Fibroblast of villous mesenchyme (primary cell): ENCODE data around the gene LCN10. TPM values are rescaled to one million over a fixed set of nuclear protein-coding genes. Genes with fewer than 3 reads are reported as not detected.

Source experiments
- DNase-seq: peaks from one replicate; pipeline ENCODE4 v3.0.0-alpha.2; 2010; ENCODE audit warnings: low read depth
- H3K4me3 ChIP-seq: 2 replicates; pipeline ENCODE4 v1.5.1; 2011; ENCODE audit warnings: low read depth, mild to moderate bottlenecking, low read length
- total RNA-seq: library from RNA; depleted of rRNA; stranded (reverse); fragments of >200 nt; gene quantifications from 2 replicates; pipeline ENCODE4 v1.2.3, GENCODE V29; 2012
- TF ChIP-seq, protein P1 (sequence below): IDR thresholded peaks from 2 replicates; pipeline ENCODE4 v1.5.1; 2012; ENCODE audit warnings: low read depth, mild to moderate bottlenecking, low read length; ENCODE audit not compliant: insufficient read depth

The LCN10 gene
- total RNA-seq, 1 donor = under 0.01 TPM

- DNase-seq = no peak
- TF ChIP-seq, protein P1, sequence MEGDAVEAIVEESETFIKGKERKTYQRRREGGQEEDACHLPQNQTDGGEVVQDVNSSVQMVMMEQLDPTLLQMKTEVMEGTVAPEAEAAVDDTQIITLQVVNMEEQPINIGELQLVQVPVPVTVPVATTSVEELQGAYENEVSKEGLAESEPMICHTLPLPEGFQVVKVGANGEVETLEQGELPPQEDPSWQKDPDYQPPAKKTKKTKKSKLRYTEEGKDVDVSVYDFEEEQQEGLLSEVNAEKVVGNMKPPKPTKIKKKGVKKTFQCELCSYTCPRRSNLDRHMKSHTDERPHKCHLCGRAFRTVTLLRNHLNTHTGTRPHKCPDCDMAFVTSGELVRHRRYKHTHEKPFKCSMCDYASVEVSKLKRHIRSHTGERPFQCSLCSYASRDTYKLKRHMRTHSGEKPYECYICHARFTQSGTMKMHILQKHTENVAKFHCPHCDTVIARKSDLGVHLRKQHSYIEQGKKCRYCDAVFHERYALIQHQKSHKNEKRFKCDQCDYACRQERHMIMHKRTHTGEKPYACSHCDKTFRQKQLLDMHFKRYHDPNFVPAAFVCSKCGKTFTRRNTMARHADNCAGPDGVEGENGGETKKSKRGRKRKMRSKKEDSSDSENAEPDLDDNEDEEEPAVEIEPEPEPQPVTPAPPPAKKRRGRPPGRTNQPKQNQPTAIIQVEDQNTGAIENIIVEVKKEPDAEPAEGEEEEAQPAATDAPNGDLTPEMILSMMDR = no peak
These were observed 6.8 kb downstream of the LCN10 start for GRCh38 chr9:136735812-136736480.

GRCh38 chr9:136734837-136735496 is 7.8 kb downstream of the LCN10 start:
- no peak overlapping the region for H3K4me3 ChIP-seq
- TF ChIP-seq, protein P1 = no peak
- DNase-seq = no peak

More at GRCh38 chr9:136735812-136736480, 6.8 kb downstream of the LCN10 start:
- H3K4me3 ChIP-seq = no peak overlapping the region

DNA sequence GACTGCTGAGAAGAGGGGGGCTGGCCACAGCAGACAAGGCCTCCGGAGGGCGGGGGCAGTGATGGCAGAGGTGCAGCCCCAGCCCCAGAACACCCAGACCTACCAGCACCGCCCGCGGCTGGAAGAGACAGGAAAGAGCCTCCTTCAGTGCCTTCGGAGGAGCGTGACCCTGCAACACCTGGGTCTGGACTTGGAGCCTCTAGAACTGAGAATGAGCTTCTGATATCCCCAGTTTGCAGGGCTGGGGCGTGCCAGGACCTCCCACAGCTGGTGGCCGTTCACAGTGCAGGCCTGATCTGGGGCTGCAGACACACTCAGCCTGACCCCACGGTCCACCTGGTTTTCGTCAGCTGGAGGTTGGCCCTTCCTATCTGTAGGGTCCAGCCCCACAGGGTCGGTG is 9.1 kb downstream of the LCN10 start:
- no peak for DNase-seq
- H3K4me3 ChIP-seq = no peak overlapping the region
- TF ChIP-seq, protein P1 = no peak

DNA sequence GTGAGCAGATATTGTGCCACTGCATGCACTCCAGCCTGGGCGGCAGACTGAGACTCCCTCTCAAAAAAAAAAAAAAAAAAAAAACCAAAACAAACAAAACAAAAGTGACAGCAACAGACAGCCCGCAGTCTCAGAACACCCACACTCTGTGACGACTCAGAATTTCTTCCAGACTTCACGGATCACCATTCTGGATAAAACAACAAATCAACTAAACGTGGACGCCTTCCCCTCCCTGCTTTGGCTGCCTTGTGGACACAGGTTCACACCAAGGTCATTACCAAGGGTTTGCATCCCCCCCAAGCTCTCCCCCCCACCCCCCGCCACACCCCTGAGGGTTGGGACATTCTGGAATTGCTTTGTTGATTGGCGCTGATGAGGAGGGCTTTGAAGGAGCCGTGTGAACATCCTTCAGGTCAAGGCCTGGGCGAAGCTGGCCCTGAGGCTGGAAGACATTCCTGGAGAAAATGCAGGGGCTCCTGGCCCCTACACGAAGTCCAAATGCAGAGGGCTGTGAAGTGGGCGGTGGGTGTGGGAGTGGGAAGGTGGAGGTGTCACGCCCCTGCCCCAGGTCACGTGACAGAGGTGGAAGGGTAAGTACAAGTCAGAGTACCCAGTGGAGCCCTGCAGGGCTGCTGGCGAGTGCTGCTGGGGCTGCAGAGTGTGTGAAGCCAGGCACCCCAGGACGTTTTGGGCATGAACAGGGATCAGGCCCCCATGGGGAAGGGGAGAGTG is 10.1 kb downstream of the LCN10 start:
- TF ChIP-seq, protein P1 = no peak
- no peak overlapping the region for H3K4me3 ChIP-seq
- DNase-seq = no peak

DNA sequence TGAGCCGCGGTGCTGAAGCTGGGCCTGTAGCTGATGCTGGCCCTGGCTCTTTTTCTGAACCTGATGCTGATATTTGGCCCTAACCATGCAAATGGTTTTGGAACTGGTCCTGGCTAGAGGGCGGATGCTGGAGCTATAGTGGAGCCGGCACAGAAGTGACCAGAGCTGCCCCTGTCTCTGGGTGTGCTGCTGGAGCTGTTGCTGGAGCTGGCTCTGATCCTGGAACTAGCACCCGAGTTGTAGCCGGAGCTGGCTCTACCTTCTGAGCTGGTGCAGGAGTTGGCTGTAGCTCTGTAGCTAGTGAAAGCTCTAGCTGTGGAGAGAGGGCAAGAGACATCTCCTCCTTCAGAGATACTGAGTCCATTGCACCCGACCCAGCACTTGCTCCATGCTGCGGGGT is 12.8 kb downstream of the LCN10 start:
- H3K4me3 ChIP-seq = no peak overlapping the region
- no peak for DNase-seq
- TF ChIP-seq, protein P1 = no peak

DNA sequence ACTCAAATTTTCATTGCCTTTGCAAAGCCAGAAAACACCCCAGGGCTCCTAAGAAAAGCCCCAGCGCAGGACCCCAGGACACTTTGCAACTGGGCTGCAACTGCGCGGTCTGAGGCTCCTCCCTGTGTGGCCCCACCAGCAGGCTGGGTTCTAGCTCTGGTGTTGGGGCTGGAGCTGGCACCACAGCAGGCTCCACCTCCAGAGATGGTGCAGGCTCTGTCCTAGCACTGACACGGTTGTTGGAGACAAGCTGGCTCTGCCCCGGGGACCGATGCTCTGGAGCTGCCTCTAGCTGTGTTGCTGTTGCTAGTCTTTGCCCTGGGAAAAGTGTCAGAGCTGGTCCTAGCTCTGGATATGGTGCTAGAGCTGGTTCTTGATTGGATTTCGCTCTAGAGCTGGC is 13.6 kb downstream of the LCN10 start:
- TF ChIP-seq, protein P1 = no peak
- no peak for DNase-seq
- H3K4me3 ChIP-seq = peak overlapping the region; percentile 95
